ENCODE results near the gene ASXL3.

Gene ASXL3

DNA sequence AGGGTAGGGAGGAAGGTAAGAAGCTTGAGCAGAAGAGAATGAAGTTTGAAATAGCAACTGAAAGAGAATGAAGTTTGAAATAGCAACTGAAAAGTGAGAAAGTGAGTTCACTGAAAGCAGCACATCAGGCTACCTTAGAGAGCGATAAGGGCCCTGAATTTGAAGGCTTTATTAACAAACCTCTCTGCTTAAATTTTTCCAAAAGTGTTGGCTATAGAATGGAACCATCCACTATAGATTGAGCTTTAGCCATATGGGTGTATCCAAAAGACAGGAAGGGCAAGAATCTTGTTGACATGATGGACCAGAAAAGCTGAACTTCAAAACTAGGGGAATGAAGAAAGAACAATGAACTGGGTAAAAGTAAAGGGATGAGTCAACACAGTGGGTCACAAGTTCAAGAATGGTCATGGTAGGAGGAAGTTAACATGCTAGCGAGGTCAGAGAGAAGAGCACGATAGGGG lies 122.5 kb downstream of the ASXL3 start:
- TF ChIP-seq FOXP2 (optimal IDR thresholded peaks at IDR 0.05; ENCODE audit: borderline replicate concordance, extremely low read depth, extremely low read length, insufficient read depth) (no peak), TAF1 (IDR thresholded peaks at IDR 0.05; ENCODE audit: borderline replicate concordance, insufficient read depth, low read length) (no peak), POLR2AphosphoS5 (IDR thresholded peaks at IDR 0.05; ENCODE audit: low read depth, low read length) (no peak), SIN3A (IDR thresholded peaks at IDR 0.05; ENCODE audit: borderline replicate concordance, insufficient read depth, low read length) (no peak)

DNA sequence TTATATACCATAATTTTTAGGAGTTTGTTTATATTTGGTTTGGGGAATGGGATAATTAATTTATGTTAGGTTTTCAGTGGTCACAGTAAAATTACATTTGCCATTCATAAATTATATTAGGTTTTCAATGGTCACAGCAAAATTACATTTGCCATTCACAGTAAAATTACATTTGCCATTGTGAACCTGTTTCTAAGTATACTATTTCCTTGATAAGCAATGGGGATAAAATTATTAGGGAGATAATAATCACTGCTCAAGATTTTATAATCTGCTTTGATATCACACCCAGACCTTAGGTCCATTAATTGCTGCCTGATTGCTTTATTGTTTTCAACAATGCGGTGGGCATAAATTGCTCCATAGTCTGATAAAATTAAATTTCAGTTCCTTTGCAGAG lies 124.6 kb downstream of the ASXL3 start:
- TF ChIP-seq, protein P1, sequence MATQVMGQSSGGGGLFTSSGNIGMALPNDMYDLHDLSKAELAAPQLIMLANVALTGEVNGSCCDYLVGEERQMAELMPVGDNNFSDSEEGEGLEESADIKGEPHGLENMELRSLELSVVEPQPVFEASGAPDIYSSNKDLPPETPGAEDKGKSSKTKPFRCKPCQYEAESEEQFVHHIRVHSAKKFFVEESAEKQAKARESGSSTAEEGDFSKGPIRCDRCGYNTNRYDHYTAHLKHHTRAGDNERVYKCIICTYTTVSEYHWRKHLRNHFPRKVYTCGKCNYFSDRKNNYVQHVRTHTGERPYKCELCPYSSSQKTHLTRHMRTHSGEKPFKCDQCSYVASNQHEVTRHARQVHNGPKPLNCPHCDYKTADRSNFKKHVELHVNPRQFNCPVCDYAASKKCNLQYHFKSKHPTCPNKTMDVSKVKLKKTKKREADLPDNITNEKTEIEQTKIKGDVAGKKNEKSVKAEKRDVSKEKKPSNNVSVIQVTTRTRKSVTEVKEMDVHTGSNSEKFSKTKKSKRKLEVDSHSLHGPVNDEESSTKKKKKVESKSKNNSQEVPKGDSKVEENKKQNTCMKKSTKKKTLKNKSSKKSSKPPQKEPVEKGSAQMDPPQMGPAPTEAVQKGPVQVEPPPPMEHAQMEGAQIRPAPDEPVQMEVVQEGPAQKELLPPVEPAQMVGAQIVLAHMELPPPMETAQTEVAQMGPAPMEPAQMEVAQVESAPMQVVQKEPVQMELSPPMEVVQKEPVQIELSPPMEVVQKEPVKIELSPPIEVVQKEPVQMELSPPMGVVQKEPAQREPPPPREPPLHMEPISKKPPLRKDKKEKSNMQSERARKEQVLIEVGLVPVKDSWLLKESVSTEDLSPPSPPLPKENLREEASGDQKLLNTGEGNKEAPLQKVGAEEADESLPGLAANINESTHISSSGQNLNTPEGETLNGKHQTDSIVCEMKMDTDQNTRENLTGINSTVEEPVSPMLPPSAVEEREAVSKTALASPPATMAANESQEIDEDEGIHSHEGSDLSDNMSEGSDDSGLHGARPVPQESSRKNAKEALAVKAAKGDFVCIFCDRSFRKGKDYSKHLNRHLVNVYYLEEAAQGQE (IDR thresholded peaks at IDR 0.05; ENCODE audit: insufficient read depth in 1 of 2, low read depth in 2 of 2, low read length in 2 of 2): no peak
- TF ChIP-seq TAF1 (IDR thresholded peaks at IDR 0.05; ENCODE audit: borderline replicate concordance, insufficient read depth, low read length): no peak

DNA sequence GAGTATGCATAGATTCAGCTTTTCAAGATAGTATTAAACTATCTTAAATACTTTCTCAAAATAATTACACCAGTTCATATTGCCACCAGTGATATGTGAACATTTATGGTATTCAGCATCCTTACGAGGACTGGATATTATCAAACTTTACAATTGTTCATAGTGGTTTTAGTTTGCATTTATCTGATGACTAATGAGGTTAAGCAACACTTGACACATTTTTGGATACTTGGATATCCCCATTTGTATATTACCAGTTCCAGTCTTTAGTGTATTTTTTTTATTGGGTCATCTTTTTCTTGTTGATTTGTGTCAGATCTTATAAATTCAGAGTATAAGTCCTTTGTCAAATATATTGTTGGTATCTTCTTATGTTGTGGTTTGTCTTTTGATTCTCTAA lies 128.4 kb downstream of the ASXL3 start:
- TF ChIP-seq, protein P1 (IDR thresholded peaks at IDR 0.05; ENCODE audit: insufficient read depth in 1 of 2, low read depth in 2 of 2, low read length in 2 of 2): no peak
- no peak for TF ChIP-seq POLR2AphosphoS5 (IDR thresholded peaks at IDR 0.05; ENCODE audit: low read depth, low read length)

- TF ChIP-seq SIN3A (IDR thresholded peaks at IDR 0.05; ENCODE audit: borderline replicate concordance, insufficient read depth, low read length): no peak
- no peak for TF ChIP-seq FOXP2 (optimal IDR thresholded peaks at IDR 0.05; ENCODE audit: borderline replicate concordance, extremely low read depth, extremely low read length, insufficient read depth)
- no peak for TF ChIP-seq TAF1 (IDR thresholded peaks at IDR 0.05; ENCODE audit: borderline replicate concordance, insufficient read depth, low read length)
- TF ChIP-seq POLR2AphosphoS5 (IDR thresholded peaks at IDR 0.05; ENCODE audit: low read depth, low read length): no peak
- TF ChIP-seq, protein P1 (IDR thresholded peaks at IDR 0.05; ENCODE audit: insufficient read depth in 1 of 2, low read depth in 2 of 2, low read length in 2 of 2): no peak
These were observed 130.9 kb downstream of the ASXL3 start for GRCh38 chr18:33708876-33709275.

GRCh38 chr18:33710269-33710668 lies 132.2 kb downstream of the ASXL3 start:
- TF ChIP-seq, protein P1 (IDR thresholded peaks at IDR 0.05; ENCODE audit: insufficient read depth in 1 of 2, low read depth in 2 of 2, low read length in 2 of 2): no peak
- TF ChIP-seq SIN3A (IDR thresholded peaks at IDR 0.05; ENCODE audit: borderline replicate concordance, insufficient read depth, low read length) (no peak), FOXP2 (optimal IDR thresholded peaks at IDR 0.05; ENCODE audit: borderline replicate concordance, extremely low read depth, extremely low read length, insufficient read depth) (no peak), POLR2AphosphoS5 (IDR thresholded peaks at IDR 0.05; ENCODE audit: low read depth, low read length) (no peak), TAF1 (IDR thresholded peaks at IDR 0.05; ENCODE audit: borderline replicate concordance, insufficient read depth, low read length) (no peak)

Data from PFSK-1 (cell line).